HG02840 (cell line): ENCODE results near the gene POC1B.

ENCODE experiments used
- ATAC-seq: cut with Tn5 transposase; IDR thresholded peaks from one replicate; pipeline ENCODE4 v1.9.1; 2021; ENCODE audit warnings: mild to moderate bottlenecking, moderate library complexity, moderate number of reproducible peaks; ENCODE audit not compliant: unreplicated experiment, low FRiP score

Gene POC1B

DNA sequence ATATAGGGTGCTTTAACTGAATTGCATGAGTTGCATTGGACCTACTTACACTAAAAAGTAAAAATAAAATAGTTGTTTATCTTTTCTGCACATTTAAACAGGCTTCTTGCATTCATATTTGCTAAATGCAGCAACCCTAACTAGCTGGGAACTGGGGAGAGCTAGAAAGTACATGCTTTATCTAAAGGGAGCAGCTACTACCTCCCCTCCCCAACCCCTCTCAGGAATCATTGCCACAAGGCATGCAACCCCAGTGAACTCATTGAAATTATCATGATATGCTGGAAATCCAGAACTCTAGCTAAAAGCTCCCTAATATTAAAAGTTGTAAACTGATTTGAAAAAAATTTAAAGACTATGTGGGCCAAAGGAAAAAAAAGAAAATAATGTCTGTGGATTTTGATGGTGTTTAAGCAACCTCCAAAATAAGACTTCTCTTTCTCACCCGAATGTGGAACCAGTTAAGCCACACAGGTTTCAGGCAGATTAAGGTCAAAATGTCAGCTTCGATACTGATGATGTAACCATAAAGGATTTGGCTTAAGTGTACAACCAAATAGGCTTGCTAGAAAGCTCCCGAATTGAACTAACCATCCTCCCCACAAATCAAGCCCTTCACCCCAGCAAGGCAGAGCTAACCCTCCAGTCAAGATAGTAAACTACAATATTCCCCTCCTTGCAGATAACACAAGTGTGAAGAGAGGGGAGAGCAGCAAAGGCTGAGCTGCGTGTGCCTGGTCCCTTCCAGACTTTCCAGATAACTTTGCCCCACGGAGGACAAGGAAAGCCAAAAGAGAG, 13.8 kb upstream of the POC1B start:
- no peak for ATAC-seq

DNA sequence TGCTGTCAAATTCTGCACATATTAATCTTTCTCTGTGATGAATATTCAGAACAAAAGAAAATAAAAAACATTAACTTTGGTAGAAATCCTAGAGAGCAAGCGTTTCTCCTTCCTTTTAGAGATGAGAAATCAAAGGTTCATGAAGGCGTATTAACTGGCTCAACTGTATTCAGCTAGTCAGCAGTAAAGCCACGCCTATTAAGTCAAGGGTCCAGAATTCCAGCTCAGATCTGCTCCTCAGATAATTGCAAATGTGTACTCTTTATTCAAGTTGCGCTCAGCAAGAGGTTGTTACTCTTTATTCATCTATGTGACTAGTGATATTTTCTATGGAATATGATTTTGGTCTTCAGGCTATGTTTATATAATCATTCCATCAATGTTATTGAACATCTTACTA, 13.1 kb upstream of the POC1B start:
- ATAC-seq, result no peak

DNA sequence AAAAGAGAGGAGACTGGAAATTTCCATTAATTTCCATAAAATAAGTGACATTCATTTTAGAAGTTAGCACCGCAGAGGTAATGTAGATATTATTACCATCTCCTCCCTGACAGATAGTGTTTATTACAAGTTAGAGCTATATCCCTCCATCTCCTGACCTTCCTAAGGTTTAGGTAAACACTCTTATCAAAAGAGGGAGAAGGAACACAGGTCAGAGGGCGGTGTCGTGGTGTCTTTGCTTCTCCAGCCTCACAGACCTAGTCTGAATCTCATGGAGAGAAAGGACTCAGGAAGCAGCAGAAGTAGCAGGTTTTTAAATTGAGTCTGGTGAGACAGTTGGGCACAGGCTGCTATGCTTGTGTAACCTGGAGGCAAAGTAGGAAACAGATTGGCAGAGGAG, 11.5 kb upstream of the POC1B start:
- ATAC-seq, result no peak

DNA sequence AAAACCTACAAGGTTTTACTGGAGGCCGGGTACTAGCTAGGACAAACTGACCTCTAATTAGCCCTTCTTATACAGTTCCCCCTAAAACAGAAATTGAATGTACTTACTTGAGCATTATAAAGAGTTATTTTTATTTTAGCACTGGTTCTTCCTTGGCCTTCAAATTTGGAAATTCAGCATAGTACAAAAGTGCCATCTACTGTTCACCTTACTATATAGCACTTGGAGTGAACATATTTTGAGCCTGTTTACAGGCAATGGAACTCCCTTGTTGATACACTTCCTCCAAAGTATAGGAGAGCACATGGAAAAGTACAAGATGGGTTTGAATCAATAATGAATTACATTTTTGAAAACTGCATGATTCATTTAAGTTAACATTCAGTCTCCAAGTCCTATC, 3.9 kb upstream of the POC1B start:
- ATAC-seq, result no peak

DNA sequence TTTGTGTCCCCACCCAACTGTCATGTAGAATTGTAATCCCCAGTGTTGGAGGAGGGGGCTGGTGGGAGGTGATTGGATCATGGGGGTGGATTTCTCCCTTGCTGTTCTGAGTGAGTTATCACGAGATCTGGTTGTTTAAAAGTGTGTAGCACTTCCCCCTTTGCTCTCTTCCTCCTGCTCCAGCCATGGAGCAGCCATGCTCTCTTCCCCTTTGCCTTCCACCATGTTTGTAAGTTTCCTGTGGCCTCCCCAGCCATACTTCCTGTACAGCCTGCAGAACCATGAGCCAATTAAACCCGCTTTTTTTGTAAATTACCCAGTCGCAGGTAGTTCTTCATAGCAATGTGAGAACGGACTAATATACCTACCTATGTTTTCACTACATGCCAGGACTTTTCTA, 2.6 kb upstream of the POC1B start:
- no peak for ATAC-seq

DNA sequence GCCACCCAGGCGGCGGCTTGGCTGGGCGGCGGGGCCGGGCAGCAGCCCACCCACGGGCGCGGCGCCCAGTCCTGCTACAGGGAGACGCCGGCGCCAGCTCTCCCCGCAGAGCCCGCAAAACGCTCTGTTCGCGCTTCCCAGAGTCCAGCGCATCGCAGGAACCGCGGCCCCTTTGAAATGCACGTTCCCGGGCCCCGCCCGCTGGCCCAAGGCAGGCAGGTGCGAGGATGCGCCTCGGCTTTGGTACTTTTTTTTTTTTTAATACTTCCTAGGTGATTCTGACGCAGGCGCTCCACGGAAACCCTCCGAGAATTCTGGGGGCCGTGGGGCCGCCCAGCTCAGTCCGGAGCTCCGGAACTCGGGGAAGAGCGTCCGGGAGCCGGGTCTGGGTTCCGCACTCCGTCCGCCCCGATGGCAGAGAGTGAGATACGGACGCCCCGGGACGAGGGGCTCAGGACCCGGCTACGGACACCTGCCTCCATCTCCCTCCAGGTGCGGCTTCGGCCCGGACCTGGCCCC, 483 bp downstream of the POC1B start:
- ATAC-seq, result peak; percentile 22

DNA sequence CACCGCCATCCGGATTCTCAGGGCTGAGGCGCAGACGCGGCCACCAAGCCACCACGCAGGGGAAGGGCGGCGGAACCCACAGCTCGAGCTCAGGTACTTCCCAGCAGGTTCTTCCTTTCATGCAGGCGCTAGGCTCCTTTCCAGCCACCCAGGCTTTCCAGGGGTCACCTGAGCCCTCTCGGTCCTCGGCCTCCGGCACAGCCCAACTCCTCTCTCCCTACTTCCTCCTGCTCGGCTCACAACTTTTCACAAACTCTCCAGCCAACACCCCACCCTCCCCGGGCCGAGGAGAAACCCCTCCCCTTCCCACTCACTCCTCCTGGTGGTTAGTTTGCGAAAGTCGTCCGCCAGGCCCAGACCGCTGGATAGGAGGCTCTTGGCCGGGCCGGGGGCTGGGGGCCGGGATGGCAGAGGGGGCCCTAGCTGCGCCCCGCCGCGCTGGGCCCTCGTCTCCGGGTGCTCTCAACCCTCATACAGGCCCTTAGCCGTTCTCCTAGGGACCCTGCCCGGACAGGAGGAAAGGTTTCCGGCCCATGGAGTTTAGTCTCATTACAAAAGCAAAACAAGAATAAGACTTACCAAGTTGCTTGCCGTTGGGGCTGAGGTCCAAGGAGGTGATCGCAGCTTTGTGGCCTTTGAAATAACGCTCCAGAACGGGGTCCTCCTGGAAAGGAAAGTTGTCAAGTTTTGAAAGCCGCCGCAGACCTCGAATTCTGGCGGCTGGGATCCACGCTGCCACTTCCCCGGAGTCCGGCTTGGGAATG, 1.1 kb downstream of the POC1B start, which contains the start of gene GALNT4:
TSS of gene GALNT4 (minus strand) at position 256 of the 764 bp plus-strand sequence. CDS start at position 9, 247 bp downstream.
- ATAC-seq, result peak; percentile 71

DNA sequence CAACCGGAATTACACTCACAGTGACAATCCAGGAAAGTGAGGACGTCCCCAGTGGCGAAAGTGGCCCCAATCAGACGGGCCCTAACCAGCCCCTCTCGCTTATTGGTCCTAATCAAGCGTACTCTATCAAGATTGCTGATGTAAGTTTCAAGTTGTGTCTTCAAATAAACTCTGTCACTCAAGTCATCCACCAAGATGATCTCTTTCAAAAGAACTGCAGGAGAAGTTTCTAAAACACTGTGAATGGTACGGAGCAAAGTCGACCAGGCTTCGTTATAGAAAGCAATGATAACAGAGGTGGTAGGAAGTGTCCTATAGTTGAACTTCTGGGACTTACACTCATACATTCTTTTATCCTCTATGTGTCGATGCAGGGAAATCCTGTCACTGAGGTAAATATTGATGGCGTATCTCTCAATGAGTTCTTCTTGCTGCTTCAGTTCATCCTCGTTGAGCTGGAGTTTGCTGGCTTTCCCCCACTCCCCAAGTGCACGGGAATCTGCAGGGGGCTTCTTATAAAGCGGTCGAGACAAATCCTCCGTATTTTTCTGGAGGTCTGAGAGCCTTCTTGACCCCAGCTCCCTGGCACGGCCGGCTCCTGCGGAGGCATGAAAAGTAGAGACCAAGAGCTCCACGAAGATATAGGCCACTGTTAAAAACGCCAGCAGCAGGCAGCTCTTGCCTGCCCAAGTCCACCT, 1.9 kb downstream of the POC1B start:
- no peak for ATAC-seq

DNA sequence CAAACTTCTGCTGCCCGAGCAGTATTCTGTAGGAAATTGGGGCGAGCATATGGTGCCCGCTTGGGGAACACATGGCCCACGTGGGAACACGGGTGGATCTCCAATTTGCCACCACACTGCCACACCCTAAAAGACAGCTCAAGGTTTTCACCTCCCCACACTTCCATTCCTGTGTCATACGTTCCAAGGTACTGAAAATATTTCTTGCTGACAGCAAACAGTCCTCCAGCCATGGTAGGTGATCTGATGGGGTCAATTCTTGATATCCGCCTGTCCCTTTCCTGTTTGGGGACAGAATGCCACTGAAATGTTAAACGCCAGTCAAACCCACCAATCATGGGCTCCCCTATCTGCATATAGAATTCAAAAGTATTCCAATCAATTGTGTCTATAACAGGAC, 2.5 kb downstream of the POC1B start:
- ATAC-seq, result no peak

DNA sequence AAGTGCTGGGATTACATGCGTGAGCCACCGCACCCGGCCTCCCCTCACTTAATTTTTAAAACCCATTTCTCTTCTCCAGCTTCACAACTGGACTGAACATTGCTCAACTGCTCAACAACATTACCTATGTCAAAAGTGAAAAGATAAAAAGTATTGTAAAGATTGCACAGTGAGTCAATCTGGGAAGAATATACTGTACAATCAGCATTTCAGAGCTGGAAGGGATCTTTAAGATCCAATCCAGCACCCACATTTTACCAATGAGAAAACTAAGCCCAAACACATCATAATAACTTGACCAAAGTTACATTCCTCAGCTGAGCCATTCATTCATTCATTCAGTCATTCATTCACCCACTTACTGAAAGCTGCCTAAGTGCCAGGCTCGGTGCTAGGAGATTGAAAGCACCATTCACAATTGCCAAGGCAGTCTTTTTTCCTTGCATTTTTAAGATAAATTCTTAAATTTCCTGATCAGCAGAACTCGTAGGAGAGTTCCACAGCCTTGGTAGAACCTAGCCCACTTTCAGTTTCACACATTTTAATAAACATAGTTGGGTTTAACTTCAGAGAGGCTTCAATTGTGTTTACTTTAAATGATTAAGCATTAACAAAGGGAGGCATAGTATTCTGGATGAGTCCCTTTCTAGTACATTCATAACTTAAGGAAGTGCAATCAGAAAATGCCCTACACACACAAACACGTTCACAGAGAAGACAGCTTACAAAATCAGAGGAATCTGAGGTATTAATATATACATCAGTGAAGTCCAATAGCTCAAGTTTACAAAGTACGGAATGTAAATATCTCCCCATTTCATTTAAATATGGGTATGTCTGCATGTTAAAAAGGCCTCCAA, 4.3 kb downstream of the POC1B start:
- no peak for ATAC-seq

DNA sequence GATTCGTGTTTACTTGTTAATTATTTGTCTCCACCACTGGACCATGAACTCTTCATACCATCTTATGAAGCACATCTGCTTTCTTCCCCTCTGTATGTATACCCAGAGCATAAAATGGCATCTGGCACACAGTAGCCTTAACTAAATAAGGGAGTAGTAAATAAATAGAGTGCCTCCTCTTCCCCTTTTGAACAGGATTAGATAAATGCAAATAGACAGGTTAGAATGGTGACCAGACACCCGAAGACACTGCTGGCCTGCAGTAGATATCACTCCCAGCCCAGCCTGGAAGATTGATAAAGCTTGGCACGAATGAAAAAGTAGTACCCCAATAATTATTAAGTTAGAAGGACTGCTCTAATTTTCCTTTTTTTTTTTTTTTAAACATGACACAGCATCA, 8.1 kb downstream of the POC1B start:
- no peak for ATAC-seq

DNA sequence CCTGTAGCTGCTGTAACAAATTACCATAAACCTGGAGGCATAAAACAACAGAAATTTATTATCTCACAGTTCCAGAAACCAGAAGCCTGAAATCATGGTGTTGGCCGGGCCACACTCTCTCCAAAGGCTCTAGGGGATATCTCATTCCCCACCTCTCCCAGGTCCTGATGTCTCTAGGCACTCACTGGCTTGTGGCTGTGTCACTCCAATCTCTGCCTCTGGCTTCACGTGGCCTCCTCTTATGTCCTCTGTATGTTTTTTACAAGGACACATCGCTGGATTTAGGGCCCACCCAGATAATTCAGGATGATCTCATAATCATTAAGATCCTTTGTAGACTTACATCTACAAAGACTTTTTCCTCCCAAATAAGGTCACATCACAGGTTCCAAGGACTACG, 9.2 kb downstream of the POC1B start:
- ATAC-seq, result no peak

DNA sequence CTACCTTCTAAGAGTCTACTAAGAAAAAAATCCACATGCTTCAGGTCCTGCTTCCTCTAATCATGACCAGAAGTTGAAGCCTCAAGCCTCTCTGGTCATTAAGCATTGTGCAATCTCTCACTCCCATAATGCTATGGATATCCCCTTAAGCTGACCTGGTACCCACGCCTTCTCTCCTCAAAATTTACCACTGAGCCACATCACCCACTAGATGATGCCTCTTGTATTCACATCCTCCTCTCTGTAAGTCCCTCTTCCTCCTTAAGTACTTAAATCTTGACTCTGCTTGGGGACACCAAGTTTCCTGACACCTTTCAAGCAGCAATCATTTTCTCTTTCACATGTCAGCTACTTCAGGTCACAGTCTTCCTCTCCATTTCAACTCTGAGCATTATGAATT, 11.1 kb downstream of the POC1B start:
- no peak for ATAC-seq

DNA sequence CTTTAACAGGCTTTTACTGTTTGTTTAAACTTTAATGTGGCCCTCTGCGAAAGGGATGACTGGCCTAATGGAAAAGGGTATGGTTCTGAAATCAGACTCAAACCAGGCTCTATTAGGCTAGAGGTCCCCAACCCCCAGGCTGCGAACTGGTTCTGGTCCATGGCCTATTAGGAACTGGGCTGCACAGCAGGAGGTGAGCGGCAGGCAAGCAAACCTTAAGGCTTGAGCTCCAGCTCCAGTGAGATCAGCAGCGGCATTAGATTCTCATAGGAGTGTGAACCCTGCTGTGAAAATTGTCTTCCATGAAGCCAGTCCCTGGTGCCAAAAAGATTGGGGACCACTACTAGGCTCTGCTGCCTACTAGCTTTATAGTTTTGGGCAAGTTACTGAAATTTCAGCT, 12.3 kb downstream of the POC1B start:
- ATAC-seq, result no peak

DNA sequence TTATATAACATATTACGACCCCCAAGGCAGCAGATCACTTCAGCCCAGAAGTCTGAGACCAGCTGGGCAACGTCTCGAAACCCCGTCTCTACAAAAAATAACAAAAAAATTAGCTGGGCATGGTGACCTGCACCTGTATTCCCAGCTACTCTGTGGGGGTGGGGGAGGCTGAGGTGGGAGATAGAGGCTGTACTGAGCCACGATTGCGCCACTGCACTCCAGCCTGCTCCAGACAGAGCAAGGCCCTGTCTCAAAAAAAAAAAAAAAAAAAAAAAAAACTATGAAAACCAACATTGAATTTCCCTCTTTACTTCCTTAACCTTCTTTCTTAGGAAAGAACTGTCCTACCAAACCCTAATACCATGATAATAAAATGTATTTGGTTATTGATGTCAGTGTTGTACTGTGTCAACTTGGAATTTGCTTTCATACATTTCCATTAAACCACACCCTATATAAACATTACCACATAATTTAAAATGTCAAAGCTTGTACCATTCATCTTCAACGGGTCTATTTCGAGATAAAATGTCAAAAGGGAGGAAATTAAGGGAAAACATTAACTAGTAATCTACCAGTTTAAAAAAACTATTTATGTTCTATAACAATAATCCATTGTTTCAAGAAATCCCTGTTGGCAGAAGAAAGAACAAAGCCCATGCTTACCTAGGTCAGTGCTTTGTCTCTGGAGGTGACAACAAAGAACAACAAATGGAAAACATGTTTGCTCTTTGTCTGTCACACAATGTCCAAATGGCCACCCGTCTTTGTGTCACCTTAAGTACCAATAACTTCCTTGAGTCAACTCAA, 18.6 kb downstream of the POC1B start:
- no peak for ATAC-seq

DNA sequence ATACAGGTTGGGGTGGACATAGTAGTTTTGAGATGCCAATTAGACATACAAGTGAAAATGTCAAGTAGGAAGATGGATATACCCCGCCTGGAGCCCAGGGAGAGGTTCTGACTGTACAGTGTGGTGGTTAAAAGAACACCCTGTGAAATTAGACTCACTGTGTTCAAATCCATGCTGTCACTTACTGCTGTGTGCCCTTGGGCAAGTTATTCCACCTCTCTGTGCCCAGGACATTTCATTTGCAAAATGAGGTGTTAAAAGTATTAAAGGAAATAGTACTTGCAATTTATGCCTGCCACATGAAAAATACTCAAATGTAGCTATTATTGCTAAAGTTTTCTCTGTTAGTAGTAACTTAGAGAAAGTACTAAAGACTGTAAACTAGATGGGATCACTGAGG, 19.8 kb downstream of the POC1B start:
- no peak for ATAC-seq

DNA sequence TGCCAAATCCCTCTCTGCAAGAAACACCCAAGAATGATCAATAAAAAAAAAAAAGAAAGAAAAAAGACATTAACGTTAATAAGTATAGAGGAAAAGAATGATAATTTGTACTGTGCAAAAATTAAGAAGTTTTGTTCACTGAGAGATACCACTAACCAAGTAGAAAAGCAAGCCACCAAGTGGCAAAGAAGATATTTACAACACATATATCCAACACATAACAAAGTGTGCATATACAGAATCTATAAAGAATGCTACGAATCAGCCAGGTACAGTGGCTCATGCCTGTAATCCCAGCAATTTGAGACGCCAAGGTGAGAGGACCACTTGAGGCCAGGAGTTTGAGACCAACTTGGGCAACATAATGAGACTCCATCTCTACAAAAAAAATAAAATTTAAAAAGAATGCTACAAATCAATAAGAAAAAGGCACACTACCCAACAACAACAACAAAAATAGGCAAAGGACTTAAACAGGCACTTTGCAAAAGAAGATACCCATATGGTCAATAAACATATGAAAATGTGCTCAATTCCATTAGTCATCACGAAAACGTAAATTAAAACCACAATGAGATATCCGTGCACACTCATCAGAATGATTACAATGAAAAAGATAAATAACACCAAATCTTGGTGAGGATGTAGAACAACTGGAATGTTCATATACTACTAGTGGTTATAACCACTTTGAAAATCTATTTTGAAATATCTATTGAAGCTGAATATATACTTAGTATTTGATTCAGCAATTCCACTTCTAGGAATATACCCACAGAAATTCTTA, 21.1 kb downstream of the POC1B start:
- ATAC-seq, result no peak

DNA sequence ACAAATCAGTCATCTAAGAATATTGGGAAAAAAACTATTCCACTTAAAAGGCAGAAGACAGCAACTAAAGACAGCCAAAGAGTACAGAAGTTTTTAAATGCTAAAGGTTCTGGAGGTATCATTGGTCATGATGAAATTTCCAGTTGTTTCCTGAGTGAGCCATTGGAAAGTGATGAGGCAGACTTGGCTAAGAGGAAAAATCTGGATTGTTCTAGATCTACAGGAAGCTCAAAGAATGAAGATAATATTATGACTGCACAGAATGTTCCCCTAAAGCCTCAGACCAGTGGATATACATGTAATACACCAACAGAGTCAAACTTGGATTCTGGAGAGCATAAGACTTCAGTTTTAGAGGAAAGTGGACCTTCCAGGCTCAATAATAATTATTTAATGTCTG, 24.1 kb downstream of the POC1B start:
- no peak for ATAC-seq

DNA sequence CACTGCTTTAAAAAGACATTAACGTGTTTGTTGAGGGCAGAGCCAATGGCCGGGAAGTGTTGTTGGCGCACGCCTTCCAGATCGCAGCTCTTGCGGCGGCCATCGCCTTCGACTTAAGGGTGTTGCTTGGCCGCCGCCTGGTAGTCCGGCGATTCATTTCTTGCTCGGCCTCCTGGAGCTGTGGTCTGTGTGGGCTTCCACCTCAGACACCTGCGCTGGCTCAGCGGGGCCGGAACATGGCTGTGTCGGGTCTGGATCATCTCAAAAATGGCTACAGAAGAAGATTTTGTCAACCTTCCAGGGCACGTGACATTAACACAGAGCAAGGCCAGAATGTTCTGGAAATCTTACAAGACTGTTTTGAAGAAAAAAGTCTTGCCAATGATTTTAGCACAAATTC, 26.0 kb downstream of the POC1B start:
- no peak for ATAC-seq
